Loucy (cell line): ENCODE results near the gene MYBPC2.

ENCODE experiments used
- H2AFZ ChIP-seq: fragments of 200-600 bp; sonication (generic); 2 replicates; pipeline ENCODE4 v1.6.0; 2016; ENCODE audit warnings: antibody characterized with exemption, mild to moderate bottlenecking, low read length, moderate library complexity
- H3F3A ChIP-seq: fragments of 200-600 bp; 2 replicates; pipeline ENCODE4 v1.6.0; 2016; ENCODE audit warnings: antibody characterized with exemption, low read depth, mild to moderate bottlenecking
- H3K27me3 ChIP-seq: fragments of 200-600 bp; sonication (generic); 2 replicates; pipeline ENCODE4 v1.6.1; 2014; ENCODE audit warnings: low read length, mild to moderate bottlenecking; ENCODE audit not compliant: insufficient read depth, poor library complexity, severe bottlenecking
- H3K36me3 ChIP-seq: fragments of 200-600 bp; sonication (generic); 2 replicates; pipeline ENCODE4 v1.6.1; 2016; ENCODE audit warnings: low read length; ENCODE audit not compliant: insufficient read depth
- H3K4me1 ChIP-seq: fragments of 200-600 bp; sonication (generic); 2 replicates; pipeline ENCODE4 v1.5.1; 2014; ENCODE audit warnings: low read length, mild to moderate bottlenecking; ENCODE audit not compliant: insufficient read depth, poor library complexity, severe bottlenecking
- H3K4me2 ChIP-seq: fragments of 200-600 bp; sonication (generic); 2 replicates; pipeline ENCODE4 v1.6.0; 2014; ENCODE audit warnings: antibody characterized with exemption, low read length, low read depth, mild to moderate bottlenecking; ENCODE audit not compliant: poor library complexity, severe bottlenecking
- H3K4me3 ChIP-seq: fragments of 200-600 bp; sonication (generic); 2 replicates; pipeline ENCODE4 v1.5.1; 2014; ENCODE audit warnings: low read length, mild to moderate bottlenecking, mixed read lengths; ENCODE audit not compliant: poor library complexity, severe bottlenecking
- H3K79me2 ChIP-seq: fragments of 200-600 bp; sonication (generic); 2 replicates; pipeline ENCODE4 v1.6.1; 2014; ENCODE audit warnings: low read length; ENCODE audit not compliant: insufficient read depth
- H3K9ac ChIP-seq: fragments of 200-600 bp; sonication (generic); 2 replicates; pipeline ENCODE4 v1.6.0; 2014; ENCODE audit warnings: mild to moderate bottlenecking, low read depth, low read length, moderate library complexity; ENCODE audit not compliant: poor library complexity, severe bottlenecking
- H3K9me2 ChIP-seq: fragments of 200-600 bp; sonication (generic); replicated peaks from 2 replicates; pipeline ENCODE4 v1.6.1; 2016; ENCODE audit warnings: low read depth, low read length, mixed read lengths
- H3K9me3 ChIP-seq: fragments of 200-600 bp; sonication (generic); 2 replicates; pipeline ENCODE4 v1.6.1; 2014; ENCODE audit warnings: mild to moderate bottlenecking, antibody characterized with exemption, low read length, low read depth; ENCODE audit not compliant: insufficient read depth
- H4K20me1 ChIP-seq: fragments of 200-600 bp; sonication (generic); 2 replicates; pipeline ENCODE4 v1.6.0; 2014; ENCODE audit warnings: antibody characterized with exemption, low read length, mild to moderate bottlenecking; ENCODE audit not compliant: insufficient read depth, poor library complexity, severe bottlenecking
- CTCF ChIP-seq: fragments of 200-600 bp; sonication (generic); conservative IDR thresholded peaks from 2 replicates; pipeline ENCODE4 v1.5.1; 2014; ENCODE audit warnings: mild to moderate bottlenecking, antibody characterized with exemption, low read length
- EZH2phosphoT487 ChIP-seq: fragments of 200-600 bp; IDR thresholded peaks from 2 replicates; pipeline ENCODE4 v1.6.1; 2018; ENCODE audit warnings: antibody characterized with exemption, mild to moderate bottlenecking, moderate library complexity, borderline replicate concordance

MYBPC2 gene

GRCh38 chr19:50501568-50502475 is 69.1 kb downstream of the MYBPC2 start:
- no peak overlapping the region for H3K4me3 ChIP-seq
- H3K9me3 ChIP-seq = no peaks in the 10 kb centered on the region
- H3K27me3 ChIP-seq = peaks cover 4% of the 10 kb centered on the region
- H3K9ac ChIP-seq = no peak overlapping the region
- H3K4me1 ChIP-seq = no peaks in the 10 kb centered on the region
- no peak for TF ChIP-seq CTCF
- no peak for TF ChIP-seq EZH2phosphoT487
- H3K4me2 ChIP-seq = no peak overlapping the region
- no peaks in the 10 kb centered on the region for H4K20me1 ChIP-seq
- H3K9me2 ChIP-seq = no peaks in the 10 kb centered on the region
- no peaks in the 10 kb centered on the region for H3F3A ChIP-seq
- no peaks in the 10 kb centered on the region for H3K36me3 ChIP-seq
- H3K79me2 ChIP-seq = no peaks in the 10 kb centered on the region
- H2AFZ ChIP-seq = no peak overlapping the region

- H3K9me3 ChIP-seq = no peaks in the 10 kb centered on the region
- H3K4me2 ChIP-seq = no peak overlapping the region
- H2AFZ ChIP-seq = no peak overlapping the region
- H3K27me3 ChIP-seq = no peaks in the 10 kb centered on the region
- peaks cover 8% of the 10 kb centered on the region for H3K4me1 ChIP-seq
- H3K9me2 ChIP-seq = no peaks in the 10 kb centered on the region
- H3K4me3 ChIP-seq = no peak overlapping the region
- H3F3A ChIP-seq = no peaks in the 10 kb centered on the region
- no peaks in the 10 kb centered on the region for H3K36me3 ChIP-seq
- H3K9ac ChIP-seq = no peak overlapping the region
- TF ChIP-seq EZH2phosphoT487 (no peak), CTCF (no peak)
- no peaks in the 10 kb centered on the region for H4K20me1 ChIP-seq
- H3K79me2 ChIP-seq = no peaks in the 10 kb centered on the region
Measured at GRCh38 chr19:50505856-50506611, 73.3 kb downstream of the MYBPC2 start.

- no peaks in the 10 kb centered on the region for H3K9me3 ChIP-seq
- H3K27me3 ChIP-seq = no peaks in the 10 kb centered on the region
- H3K4me1 ChIP-seq = peaks cover 8% of the 10 kb centered on the region
- TF ChIP-seq CTCF = no peak
- no peak for TF ChIP-seq EZH2phosphoT487
- H2AFZ ChIP-seq = no peak overlapping the region
- H4K20me1 ChIP-seq = no peaks in the 10 kb centered on the region
- no peaks in the 10 kb centered on the region for H3K9me2 ChIP-seq
- H3K4me3 ChIP-seq = no peak overlapping the region
- H3F3A ChIP-seq = no peaks in the 10 kb centered on the region
- no peak overlapping the region for H3K9ac ChIP-seq
- H3K4me2 ChIP-seq = no peak overlapping the region
- no peaks in the 10 kb centered on the region for H3K36me3 ChIP-seq
- H3K79me2 ChIP-seq = no peaks in the 10 kb centered on the region
Measured at GRCh38 chr19:50506700-50507099, 74.0 kb downstream of the MYBPC2 start.
